Measurements from ENCODE around the gene TVP23C. TPM values are rescaled to one million over a fixed set of nuclear protein-coding genes. Genes with fewer than 3 reads are reported as not detected.

Gene TVP23C
- total and polyA plus RNA-seq, 9 of the 15 experiments (the other 6 are each of a cell fraction or from before 2014, with no cell fraction given) = 5.7 to 16.8 (median 8.2) TPM

DNA sequence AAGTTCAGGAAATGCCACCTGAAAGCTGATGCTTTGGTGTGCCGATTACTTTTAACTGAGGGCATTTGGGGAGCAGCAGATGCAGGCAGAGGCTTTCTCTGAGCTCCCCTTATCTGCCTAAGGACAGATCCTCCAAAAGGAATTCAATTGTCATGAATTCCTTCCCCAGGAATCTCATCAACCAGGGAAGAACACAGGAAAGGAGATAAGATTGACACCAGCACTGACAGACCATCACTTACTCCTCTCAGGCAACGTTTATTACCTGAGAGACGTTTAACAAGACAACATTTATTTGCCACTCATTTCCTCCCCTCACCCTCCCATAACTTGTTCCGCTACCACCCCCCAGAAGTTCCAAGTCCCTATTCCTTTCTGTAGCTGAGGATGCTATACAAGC is 78.2 kb downstream of the TVP23C start:
- Histone ChIP-seq H4K20me1 (replicated peaks; ENCODE audit: control insufficient read depth, insufficient read depth, low read length) (no peaks in the 10 kb centered on the region), H3K9ac (ENCODE audit: insufficient read depth in 1 of 2, low read depth in 2 of 2, low read length in 2 of 2) (no peak overlapping the region), H3K4me2 (ENCODE audit: insufficient read depth, low read length) (no peak overlapping the region), H3K27me3 (ENCODE audit: control insufficient read depth in 2 of 2, insufficient read depth in 2 of 2, low read length in 2 of 2) (no peaks in the 10 kb centered on the region), H3K9me1 (ENCODE audit: control insufficient read depth, insufficient read depth, low read length) (no peaks in the 10 kb centered on the region), H3K27ac (ENCODE audit: extremely low read depth, low read depth, low read length) (no peak overlapping the region), H2AFZ (ENCODE audit: low read depth, low read length) (no peak overlapping the region), H3K4me1 (replicated peaks in 1 of 2; ENCODE audit: control insufficient read depth in 2 of 2, insufficient read depth in 2 of 2, low read length in 2 of 2) (peaks cover 0 to under 1% of the 10 kb centered on the region in 2 experiments; a peak in 1 of 5 replicates), H3K79me2 (ENCODE audit: control insufficient read depth, insufficient read depth, low read length) (no peaks in the 10 kb centered on the region), H3K36me3 (ENCODE audit: control insufficient read depth, insufficient read depth, low read length) (peaks cover 2% of the 10 kb centered on the region; the same call in 1 of the 3 replicates), H3K9me3 (replicated peaks; ENCODE audit: control insufficient read depth, insufficient read depth, low read depth, low read length) (no peaks in the 10 kb centered on the region), H3K4me3 (no peak overlapping the region)
- CTCF ChIA-PET (ENCODE audit: low intra/inter-chr PET ratio) = no interaction called here
- FAIRE-seq (no peak), ATAC-seq (no peak), DNase-seq (ENCODE audit: extremely low read depth in 1 of 4, low spot score in 3 of 4) (no peak)
- TF ChIP-seq MTA2 (IDR thresholded peaks at IDR 0.05; ENCODE audit: low read depth) (no peak), POLR2H (tag; IDR thresholded peaks at IDR 0.05; ENCODE audit: low read depth) (no peak), ZFP1 (CRISPR knock-in tag; IDR thresholded peaks at IDR 0.05) (no peak), PTTG1 (tag; IDR thresholded peaks at IDR 0.05; ENCODE audit: low read depth) (no peak), POLR3G (IDR thresholded peaks at IDR 0.05; ENCODE audit: extremely low read depth, insufficient read length, insufficient replicate concordance) (no peak), MEIS2 (IDR thresholded peaks at IDR 0.05; ENCODE audit: partially characterized antibody) (no peak), ZNF75A (CRISPR knock-in tag; IDR thresholded peaks at IDR 0.05) (no peak), THAP7 (CRISPR knock-in tag; IDR thresholded peaks at IDR 0.05) (no peak), TSHZ1 (CRISPR knock-in tag; IDR thresholded peaks at IDR 0.05) (no peak), ZNF584 (CRISPR knock-in tag; IDR thresholded peaks at IDR 0.05; ENCODE audit: low read depth) (no peak), ZBTB9 (CRISPR knock-in tag; IDR thresholded peaks at IDR 0.05) (no peak)
- in situ Hi-C loops (cut with MboI) (no loop called here), intact Hi-C loops (cut with micrococcal nuclease) (no loop called here)
- WGBS (ENCODE audit: insufficient coverage, low coverage, missing lambda C conversion rate) = 29% methylated on average over 3 of the region's 4 CpGs
- no TSS peak for BruUV-seq (replicated peaks)
- POLR2A ChIA-PET = no interaction called here

Measured in K562 (cell line).